Measurements from ENCODE around the gene WNT11.

Gene WNT11

DNA sequence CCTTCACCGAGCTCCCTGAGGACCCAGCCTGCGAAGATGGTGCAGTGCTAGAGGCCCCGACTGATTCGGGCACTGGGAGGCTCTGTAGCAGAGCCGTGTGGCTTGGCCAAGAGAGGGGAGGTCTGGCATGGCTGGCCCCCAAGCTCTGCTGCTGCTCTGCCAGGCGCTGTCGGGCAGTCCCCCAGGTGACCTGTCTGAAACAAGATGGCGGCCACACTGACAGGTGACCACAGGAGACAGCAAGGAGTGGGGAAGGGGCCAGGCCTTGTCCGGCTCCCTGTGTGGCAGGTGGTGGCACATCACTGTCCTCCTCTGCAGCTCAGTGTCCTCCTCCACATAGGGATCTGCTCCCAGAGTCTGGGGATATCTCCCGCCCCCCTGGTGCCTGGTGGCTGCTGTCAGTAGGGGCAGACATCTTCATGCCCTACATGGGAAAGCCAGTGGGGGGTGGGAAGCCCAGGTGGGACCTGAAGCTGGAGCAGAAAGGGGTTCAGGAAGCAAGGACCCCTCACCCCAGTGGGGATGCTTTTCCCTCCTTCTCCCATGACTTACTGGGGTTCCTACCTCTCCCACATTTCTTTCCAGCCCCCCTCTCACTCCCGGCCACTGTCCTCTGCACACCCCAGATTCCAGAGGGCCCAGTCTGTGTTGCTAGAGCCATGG, 40.1 kb upstream of the WNT11 start:
- H2AFZ ChIP-seq (ENCODE audit: low read length): no peak overlapping the region
- H3K4me3 ChIP-seq (ENCODE audit: low read length): no peak overlapping the region
- DNase-seq: no peak
- H3K9me3 ChIP-seq (replicated peaks; ENCODE audit: insufficient read depth, low read length): no peaks in the 10 kb centered on the region
- no peaks in the 10 kb centered on the region for H4K20me1 ChIP-seq (ENCODE audit: insufficient read depth, low read length)
- peaks cover 11% of the 10 kb centered on the region; the same call in 1 of the 2 replicates for H3K27me3 ChIP-seq (replicated peaks; ENCODE audit: insufficient read depth, low read length)
- no peak overlapping the region for H3K27ac ChIP-seq (ENCODE audit: low read length)
- no peaks in the 10 kb centered on the region for H3K4me1 ChIP-seq (ENCODE audit: low read length)
- H3K36me3 ChIP-seq (replicated peaks; ENCODE audit: insufficient read depth, low read length): no peaks in the 10 kb centered on the region
- no peaks in the 10 kb centered on the region for H3K79me2 ChIP-seq (ENCODE audit: low read length)
- no peak for TF ChIP-seq EZH2phosphoT487 (IDR thresholded peaks at IDR 0.05; ENCODE audit: low read length)
- TF ChIP-seq, protein P1, sequence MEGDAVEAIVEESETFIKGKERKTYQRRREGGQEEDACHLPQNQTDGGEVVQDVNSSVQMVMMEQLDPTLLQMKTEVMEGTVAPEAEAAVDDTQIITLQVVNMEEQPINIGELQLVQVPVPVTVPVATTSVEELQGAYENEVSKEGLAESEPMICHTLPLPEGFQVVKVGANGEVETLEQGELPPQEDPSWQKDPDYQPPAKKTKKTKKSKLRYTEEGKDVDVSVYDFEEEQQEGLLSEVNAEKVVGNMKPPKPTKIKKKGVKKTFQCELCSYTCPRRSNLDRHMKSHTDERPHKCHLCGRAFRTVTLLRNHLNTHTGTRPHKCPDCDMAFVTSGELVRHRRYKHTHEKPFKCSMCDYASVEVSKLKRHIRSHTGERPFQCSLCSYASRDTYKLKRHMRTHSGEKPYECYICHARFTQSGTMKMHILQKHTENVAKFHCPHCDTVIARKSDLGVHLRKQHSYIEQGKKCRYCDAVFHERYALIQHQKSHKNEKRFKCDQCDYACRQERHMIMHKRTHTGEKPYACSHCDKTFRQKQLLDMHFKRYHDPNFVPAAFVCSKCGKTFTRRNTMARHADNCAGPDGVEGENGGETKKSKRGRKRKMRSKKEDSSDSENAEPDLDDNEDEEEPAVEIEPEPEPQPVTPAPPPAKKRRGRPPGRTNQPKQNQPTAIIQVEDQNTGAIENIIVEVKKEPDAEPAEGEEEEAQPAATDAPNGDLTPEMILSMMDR (IDR thresholded peaks at IDR 0.05; ENCODE audit: low read length): no peak
- no peak for TF ChIP-seq EZH2 (optimal IDR thresholded peaks at IDR 0.05; ENCODE audit: low read depth, low read length)
- no peaks in the 10 kb centered on the region for H3K9me2 ChIP-seq (replicated peaks; ENCODE audit: insufficient read depth, low read length)
- no peaks in the 10 kb centered on the region for H3F3A ChIP-seq (ENCODE audit: insufficient read depth, low read length)
- no peak overlapping the region for H3K4me2 ChIP-seq (ENCODE audit: low read depth, low read length)
- H3K9ac ChIP-seq (ENCODE audit: low read length): no peak overlapping the region

DNA sequence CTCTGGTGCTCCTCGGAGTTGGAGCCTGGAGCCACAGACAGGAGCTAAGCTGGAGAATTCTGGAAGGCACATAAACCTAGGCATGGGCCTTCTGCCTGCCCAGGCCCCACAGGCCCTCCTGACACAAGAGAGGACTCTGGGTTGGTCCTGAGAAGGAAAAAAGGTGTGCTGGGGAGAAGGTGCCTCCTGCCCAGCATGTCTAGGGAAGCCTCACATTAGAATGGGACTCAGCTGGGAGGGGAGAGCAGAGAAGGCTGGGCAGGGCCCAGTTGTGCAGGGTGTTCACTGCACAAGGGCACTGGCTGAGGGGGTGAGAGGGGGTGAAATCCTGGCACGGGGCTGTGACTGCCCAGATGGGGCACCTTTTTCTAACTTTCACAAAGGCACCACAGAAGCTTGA, 39.4 kb upstream of the WNT11 start:
- no peaks in the 10 kb centered on the region for H3K36me3 ChIP-seq (replicated peaks; ENCODE audit: insufficient read depth, low read length)
- H3K27ac ChIP-seq (ENCODE audit: low read length): no peak overlapping the region
- H3F3A ChIP-seq (ENCODE audit: insufficient read depth, low read length): no peaks in the 10 kb centered on the region
- H3K4me2 ChIP-seq (ENCODE audit: low read depth, low read length): no peak overlapping the region
- no peak overlapping the region for H2AFZ ChIP-seq (ENCODE audit: low read length)
- H3K4me3 ChIP-seq (ENCODE audit: low read length): no peak overlapping the region
- H3K9me2 ChIP-seq (replicated peaks; ENCODE audit: insufficient read depth, low read length): no peaks in the 10 kb centered on the region
- peaks cover 11% of the 10 kb centered on the region; the same call in 1 of the 2 replicates for H3K27me3 ChIP-seq (replicated peaks; ENCODE audit: insufficient read depth, low read length)
- H3K79me2 ChIP-seq (ENCODE audit: low read length): no peaks in the 10 kb centered on the region
- H3K9me3 ChIP-seq (replicated peaks; ENCODE audit: insufficient read depth, low read length): no peaks in the 10 kb centered on the region
- H3K4me1 ChIP-seq (ENCODE audit: low read length): no peaks in the 10 kb centered on the region
- no peaks in the 10 kb centered on the region for H4K20me1 ChIP-seq (ENCODE audit: insufficient read depth, low read length)
- DNase-seq: no peak
- TF ChIP-seq EZH2 (optimal IDR thresholded peaks at IDR 0.05; ENCODE audit: low read depth, low read length): no peak
- TF ChIP-seq, protein P1 (IDR thresholded peaks at IDR 0.05; ENCODE audit: low read length): no peak
- TF ChIP-seq EZH2phosphoT487 (IDR thresholded peaks at IDR 0.05; ENCODE audit: low read length): no peak
- H3K9ac ChIP-seq (ENCODE audit: low read length): no peak overlapping the region

DNA sequence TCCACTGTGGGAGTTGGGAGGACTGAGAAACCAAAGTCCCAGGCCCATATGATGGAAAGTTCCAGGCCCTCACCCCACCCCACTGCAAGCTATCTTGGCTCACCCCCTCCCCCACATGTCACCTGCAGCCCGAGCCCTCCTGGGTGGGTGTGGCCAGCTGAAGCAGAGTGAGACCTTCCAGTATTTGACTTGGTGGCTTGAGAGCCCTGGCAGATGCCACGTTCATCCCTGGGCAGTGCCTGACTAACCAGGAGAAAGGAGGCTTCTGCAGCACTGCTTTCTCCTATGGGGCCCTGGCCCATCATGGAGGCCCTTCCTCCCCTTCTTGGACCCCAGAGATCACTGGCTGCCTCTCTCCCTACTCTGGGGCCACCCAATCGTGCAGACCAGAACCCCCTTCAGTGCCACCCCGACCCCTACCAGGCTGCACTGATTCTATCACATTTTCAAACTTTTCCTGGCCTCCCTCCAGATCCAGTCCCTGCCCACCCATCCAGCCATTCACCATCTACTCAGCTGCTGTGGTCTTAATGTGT, 38.1 kb upstream of the WNT11 start:
- Histone ChIP-seq H3K9ac (ENCODE audit: low read length) (no peak overlapping the region), H3K36me3 (replicated peaks; ENCODE audit: insufficient read depth, low read length) (no peaks in the 10 kb centered on the region), H3K27ac (ENCODE audit: low read length) (no peak overlapping the region), H3K9me2 (replicated peaks; ENCODE audit: insufficient read depth, low read length) (no peaks in the 10 kb centered on the region), H3F3A (ENCODE audit: insufficient read depth, low read length) (no peaks in the 10 kb centered on the region), H3K9me3 (replicated peaks; ENCODE audit: insufficient read depth, low read length) (no peaks in the 10 kb centered on the region), H3K4me2 (ENCODE audit: low read depth, low read length) (no peak overlapping the region), H3K4me3 (ENCODE audit: low read length) (no peak overlapping the region), H3K27me3 (replicated peaks; ENCODE audit: insufficient read depth, low read length) (peaks cover 22% of the 10 kb centered on the region; the same call in 1 of the 2 replicates), H2AFZ (ENCODE audit: low read length) (no peak overlapping the region), H4K20me1 (ENCODE audit: insufficient read depth, low read length) (no peaks in the 10 kb centered on the region), H3K4me1 (ENCODE audit: low read length) (no peaks in the 10 kb centered on the region), H3K79me2 (ENCODE audit: low read length) (no peaks in the 10 kb centered on the region)
- TF ChIP-seq EZH2phosphoT487 (IDR thresholded peaks at IDR 0.05; ENCODE audit: low read length) (no peak), EZH2 (optimal IDR thresholded peaks at IDR 0.05; ENCODE audit: low read depth, low read length) (no peak)
- TF ChIP-seq, protein P1 (IDR thresholded peaks at IDR 0.05; ENCODE audit: low read length): no peak
- no peak for DNase-seq

Measured in MM.1S (cell line).